ENCODE results near the gene PRDM15.

- TF ChIP-seq CTCF (IDR thresholded peaks at IDR 0.05) (no peak), POLR2A (IDR thresholded peaks at IDR 0.05) (no peak)
These were observed 1.0 kb upstream of the PRDM15 start for GRCh38 chr21:41880153-41880552.

Data from thyroid gland (tissue), 4 donors.